GM19324 (cell line): ENCODE results near the gene ARHGEF39.
"Not testable (repeated sequence)": the region's sequence is repeated elsewhere in the genome, so short reads cannot be mapped to it uniquely, and the experiment has no call there.

Experiments
- ATAC-seq: cut with Tn5 transposase; IDR thresholded peaks from one replicate; pipeline ENCODE4 v1.9.1; 2021; ENCODE audit warnings: mild to moderate bottlenecking, moderate library complexity; ENCODE audit not compliant: unreplicated experiment, low FRiP score

ARHGEF39 gene

DNA sequence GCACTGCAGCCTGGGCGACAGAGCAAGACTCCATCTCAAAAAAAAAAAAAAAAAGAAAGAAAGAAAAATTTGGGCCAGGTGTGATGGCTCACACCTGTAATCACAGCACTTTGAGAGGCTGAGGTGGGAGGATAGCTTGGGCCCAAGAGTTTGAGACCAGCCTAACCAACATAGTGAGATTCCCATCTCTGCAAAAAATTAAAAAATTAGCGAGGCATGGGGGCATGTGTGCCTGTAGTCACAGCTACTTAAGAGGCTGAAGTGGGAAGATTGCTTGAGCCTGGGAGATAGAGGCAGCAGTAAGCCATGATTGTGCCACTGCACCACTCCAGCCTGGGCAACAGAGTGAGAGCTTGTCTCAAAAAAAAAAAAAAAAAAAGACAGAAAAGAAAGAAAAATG, 11.4 kb downstream of the ARHGEF39 start:
- no peak for ATAC-seq

DNA sequence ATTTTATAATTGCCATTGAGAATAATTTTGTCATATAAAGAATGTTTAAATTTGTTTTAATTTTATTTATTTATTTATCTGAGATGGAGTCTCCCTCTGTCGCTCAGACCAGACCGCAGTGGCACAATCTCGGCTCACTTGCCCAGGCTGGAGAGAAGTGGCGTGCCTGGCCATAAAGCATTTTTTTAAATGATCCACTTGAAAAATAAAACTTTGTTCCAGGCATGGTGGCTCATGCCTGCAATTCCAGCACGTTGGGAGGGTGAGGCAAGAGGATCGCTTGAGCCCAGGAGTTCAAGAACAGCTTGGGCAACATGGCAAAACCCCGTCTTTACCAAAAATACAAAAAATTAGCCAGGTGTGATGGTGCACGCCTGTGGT, 12.2 kb downstream of the ARHGEF39 start:
- ATAC-seq = no peak

DNA sequence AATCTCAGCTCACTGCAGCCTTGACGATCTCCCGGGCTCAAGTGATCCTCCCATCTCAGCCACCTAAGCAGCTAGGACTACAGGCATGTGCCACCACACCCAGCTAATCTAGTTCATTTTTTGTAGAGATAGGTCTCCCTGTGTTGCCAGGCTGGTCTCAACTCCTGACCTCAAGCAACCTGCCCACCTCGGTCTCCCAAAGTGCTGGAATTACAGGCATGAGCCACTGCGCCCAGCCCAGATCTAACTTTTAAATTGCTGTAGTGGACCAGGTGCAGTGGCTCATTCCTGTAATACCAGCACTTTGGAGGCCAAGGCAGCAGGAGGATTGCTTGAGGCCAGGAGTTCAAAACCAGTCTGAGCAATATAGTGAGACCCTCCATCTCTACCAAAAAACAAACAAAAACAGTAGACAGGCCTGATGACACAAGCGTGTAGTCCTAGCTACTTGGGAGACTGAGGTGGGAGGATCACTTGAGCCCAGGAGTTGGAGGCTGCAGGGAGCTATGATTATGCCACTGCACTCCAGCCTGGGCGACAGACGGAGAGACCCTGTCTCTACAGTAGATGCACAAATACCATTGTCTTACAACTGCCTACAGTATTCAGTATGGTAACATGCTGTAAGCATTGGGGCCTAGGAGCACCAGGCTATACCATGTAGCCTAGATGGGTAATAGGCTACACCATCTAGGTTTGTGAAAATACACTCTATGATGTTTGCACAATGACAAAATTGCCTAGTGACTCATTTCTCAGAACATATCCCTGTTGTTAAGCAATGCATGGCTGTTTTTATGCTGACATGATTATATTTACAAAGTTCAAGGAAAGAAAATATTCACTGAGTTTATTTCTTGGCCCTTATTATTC, 12.8 kb downstream of the ARHGEF39 start:
- ATAC-seq = no peak

DNA sequence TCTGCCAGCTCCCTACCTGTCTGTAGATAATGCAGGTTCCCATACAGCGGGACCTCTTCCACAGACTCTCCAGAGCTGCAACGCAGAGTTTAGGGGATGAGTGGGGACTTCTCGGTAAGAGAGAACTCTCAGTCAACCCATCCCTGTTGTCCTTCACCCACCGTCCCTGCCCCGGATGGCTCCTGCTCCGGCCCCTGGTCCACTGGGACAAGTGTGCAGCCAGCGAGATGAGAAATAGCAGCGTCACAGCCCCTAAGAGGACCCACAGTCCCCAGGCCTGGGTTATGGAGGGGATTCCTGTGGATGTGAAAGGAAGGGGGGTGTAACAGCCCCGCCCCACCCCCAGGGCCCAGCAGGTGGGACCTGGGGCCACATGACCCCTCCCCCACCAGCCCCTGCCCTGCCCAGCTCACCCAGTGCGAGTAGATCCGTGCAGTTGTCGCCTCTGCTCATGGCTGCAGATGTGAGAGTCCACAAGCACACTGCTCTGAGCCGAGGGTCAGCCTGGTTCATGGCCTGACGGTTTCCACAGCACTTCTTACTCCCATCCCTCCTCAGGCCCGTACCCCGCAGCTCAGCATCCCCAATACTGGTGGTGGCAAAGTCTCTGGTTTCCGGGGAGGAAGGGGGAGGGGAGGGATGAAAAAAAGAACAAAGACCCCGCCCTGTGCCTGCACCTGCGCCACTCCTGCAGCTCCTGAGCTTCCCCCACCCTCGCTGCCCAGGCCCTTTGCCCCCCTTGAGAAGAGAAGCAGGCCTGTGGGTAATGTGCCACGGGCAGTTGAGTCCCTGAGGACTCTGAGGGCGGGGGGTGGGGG, 14.4 kb downstream of the ARHGEF39 start, which contains the start of gene SIT1:
Gene SIT1, minus strand, starts transcription at position 591 of the 818 bp plus-strand sequence. Its CDS starts 78 bp downstream, at position 513.
- no peak for ATAC-seq

DNA sequence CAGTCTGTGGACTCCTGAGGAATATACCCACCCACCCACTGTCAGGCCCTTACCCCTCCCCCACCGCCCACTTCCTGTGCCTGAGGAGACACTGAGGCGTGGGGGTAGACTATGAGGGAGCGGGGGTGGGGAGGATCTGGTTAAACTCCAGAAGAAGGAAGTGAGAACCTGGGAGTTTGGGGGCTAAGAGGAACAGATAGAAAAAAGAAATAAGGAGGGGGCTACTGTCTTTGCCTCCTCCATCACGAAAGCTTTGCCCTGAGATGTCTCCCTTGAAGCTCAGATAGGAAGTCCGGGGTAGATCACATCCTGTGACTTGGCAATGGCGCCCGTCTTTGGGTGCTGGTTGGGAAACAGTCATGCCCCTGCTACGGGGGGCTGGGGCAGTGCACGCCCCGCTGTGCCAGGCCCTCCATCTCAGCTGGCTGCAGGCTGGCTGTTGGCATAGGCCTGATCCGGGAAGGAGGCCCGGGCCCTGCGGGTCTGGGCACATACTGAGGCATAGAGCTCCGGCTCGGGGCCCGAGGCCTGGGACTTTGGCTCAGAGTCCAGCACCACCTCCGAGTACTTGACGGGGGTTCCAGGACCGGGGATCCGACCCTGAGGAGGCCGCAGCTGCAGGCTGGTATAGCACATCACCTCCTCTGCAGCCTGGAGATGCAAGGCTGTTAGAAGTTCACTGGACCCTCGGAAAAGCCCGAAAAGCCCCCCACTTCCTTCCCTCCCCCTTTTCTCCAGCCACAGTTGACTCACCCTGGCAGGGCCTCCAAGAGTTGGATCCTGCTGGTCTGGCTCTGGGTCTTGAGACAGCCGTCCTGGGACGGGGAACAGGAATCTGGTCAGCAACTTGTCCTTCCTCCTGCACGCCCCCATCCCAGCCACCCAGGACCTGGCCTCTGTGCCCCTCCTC, 15.3 kb downstream of the ARHGEF39 start:
- ATAC-seq = no peak

DNA sequence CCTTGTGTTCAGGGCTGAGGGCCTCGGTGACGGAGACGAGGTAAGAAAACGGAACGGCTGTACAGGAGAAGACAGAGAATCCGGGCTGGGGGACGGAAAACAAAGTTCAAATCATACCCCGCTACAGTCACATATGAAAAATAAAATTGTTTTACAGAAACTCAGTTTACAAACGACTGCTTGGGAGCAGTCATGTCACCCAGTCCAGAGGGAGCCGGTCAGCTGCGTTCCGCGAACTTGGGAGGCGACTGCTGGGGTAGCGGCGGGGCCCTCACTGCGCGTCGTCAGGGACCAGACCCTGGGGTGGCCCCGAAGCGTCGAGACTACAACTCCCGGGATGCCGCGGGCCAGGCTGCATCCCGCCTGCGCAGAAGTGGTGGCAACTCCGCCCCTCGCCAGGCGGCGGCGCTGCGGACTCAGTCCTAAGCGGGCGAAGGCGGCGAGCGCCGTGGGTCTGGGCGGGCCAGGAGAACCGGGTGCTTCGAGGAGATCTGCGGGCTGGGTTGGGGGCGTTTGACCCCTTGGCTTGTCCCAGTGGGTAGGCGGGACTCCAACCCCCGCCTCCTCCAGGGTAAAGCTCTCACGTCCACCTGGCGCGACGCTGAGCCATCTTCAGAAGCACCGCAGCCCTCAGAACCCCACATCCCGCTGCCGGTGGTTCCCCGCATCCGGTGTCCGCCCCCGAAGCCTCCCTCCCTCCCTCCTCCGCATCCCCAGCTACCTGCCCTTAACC, 18.3 kb downstream of the ARHGEF39 start:
- peak; percentile 88 for ATAC-seq

DNA sequence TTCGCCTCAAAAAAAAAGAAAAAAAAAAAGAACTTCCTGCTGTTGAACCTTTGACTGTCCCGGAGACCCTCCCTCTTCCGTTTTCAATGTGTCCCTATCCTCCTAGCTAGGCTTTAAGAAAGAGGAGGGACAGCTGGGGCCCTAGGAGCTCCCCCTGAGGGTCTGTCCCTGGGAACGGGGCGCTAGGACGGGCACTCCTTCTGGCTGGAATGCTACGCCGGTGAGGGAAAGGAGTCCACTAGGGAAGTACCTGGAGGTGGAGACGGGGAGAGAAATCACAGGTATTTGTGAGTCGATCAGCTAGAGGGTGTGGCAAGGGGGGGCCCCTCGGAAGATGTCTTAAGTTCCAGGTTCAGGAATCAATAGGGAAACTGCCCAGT, 18.9 kb downstream of the ARHGEF39 start:
- ATAC-seq = peak; percentile 18

DNA sequence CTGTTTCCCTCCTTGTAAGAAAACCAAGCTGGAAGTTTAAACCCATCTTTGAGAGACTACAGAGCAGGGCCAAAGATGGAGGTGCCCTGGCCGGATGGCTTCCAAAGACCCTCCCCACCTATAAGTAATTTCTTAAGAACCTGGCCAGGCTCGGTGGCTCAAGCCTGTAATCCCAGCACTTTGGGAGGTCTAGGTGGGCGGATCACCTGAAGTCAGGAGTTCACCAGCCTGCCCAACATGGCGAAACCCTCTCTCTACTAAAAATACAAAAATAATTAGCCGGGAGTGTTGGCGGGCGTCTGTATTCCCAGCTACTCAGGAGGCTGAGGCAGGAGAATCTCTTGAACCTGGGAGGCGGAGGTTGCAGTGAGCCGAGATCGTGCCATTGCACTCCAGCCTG, 19.3 kb downstream of the ARHGEF39 start:
- ATAC-seq = not testable (repeated sequence)

DNA sequence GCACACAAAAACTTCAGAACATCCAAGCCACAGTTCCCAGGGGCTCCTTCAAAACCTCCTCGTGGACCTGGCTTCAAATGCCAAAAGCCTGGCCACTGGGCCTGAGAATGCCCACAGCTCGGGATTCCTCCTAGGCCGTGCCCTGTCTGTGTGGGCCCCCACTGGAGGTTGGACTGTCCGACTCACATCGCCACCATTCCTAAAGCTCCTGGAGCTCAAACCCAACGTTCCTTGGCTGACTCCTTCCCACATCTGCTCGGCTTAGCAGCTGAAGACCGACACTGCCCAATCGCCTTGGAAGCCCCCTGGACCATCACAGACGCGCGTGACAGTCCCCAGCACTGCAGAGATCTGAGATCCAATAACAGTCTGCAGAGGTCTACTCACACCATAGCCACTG, 21.9 kb downstream of the ARHGEF39 start:
- no peak for ATAC-seq

DNA sequence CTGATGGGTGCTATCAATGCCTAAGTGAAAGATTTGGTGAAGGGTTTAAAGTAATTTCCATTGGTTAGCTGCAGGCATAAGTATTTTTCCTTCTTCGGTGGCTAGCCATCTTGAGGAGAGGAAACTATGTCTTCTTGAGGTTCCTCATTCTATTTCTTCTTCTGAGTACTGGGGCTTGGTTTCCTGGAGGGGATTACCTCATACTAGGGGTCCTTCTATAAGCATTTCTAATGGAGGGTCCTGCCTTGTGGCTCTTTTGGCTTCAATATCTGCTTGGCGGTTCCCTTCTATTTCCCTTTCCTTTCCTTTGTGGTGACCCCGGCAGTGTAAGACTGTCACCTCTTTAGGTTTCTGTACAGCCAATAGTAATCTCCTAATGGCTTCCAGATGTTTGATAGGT, 23.5 kb downstream of the ARHGEF39 start:
- not testable (repeated sequence) for ATAC-seq

DNA sequence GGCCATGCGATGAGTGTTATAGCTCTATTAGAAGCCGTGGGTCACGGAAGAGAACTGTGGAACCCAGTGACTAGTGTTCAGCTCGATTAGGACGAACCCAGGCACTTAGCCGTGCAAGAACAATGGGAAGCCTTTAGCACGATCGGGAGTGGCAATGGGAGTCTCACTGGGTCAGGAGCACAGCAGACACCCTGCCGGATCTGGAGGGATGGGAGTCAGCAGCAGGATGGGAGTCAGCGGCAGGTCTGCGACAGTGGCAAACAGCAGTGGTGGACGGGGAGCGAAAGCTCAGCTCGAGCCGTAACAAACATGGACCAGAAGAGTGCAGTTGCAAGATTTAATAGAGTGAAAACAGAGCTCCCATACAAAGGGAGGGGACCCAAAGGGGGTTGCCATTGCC, 24.6 kb downstream of the ARHGEF39 start:
- not testable (repeated sequence) for ATAC-seq

DNA sequence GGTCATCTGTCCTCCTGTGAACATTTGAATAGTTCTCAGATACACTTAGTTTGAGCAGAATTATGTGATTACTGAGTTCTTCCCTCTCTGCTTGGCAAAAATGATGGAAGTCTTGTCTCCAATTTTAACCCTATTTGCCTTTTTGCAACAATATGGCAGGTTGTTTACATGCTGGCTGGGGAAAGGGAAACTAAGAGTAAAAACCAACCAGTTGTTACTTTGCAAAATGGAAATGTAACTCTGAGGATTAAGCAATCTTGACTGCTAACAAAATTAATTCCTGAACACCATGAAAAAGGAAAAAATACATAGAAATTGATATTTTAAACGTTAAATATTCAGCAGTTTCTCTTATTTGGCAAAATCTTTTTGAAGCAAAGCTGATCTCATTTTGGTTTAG, 25.4 kb downstream of the ARHGEF39 start:
- ATAC-seq = no peak

DNA sequence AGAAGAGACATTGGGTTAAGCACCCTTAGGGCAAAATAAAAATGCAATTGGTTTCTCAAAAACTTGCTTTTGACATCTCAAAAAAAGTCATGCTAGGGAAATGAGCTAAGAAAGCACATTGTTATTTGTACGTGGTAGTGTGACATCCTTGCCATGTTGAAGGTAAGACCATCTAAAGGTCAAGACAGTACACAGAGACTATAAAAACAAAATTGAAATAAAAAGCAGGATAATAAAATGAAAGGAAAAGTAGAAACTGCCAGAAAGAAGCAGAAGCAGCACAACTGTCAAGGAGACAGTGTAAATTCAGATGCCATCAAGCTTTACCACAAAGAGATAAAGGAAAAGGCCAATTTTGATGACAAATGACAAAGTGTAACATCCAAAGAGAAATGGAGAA, 25.8 kb downstream of the ARHGEF39 start:
- ATAC-seq = not testable (repeated sequence)

DNA sequence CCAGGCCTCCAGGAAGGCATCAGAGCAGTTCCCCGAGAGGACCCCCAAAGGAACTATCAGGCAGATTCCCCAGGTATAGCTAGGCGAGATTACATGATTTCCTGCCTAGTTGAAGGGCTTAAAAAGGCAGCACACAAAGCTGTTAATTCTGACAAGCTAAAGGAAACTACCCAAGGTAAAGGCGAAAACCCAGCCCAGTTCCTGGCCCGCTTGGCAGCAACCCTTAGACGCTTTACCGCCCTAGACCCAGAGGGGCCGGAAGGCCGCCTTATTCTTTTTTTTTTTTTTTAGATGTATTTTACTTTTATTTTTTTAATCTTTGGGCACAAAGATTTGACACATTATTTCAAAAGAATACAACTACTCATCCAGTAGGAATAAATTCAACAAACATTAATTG, 26.2 kb downstream of the ARHGEF39 start:
- ATAC-seq = not testable (repeated sequence)

DNA sequence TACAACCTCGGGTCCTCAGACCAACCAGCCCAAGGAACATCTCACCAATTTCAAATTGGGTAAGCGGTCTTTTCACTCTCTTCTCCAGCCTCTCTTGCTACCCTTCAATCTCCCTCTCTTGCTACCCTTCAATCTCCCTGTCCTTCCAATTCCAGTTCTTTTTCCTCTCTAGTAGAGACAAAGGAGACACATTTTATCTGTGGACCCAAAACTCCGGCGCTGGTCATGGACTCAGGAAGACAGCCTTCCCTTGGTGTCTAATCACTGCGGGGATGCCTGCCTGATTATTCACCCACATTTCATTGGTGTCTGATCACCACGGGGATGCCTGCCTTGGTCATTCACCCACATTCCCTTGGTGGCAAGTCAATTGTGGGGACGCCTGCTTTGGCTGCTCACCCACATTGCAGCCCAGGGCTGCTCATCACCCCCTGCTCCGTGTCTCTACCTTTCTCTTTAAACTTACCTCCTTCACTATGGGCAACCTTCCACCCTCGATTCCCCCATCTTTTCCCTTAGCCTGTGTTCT, 27.5 kb downstream of the ARHGEF39 start:
- not testable (repeated sequence) for ATAC-seq

DNA sequence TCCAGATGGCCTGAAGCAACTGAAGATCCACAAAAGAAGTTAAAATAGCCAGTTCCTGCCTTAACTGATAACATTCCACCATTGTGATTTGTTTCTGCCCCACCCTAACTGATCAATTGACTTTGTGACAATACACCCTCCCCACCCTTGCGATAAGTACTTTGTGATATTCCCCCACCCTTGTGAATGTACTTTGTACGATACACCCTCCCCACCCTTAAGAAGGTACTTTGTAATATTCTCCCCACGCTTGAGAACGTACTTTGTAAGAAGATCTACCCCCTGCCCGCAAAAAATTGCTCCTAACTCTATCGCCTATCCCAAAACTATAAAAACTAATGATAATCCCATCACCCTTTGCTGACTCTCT, 28.1 kb downstream of the ARHGEF39 start:
- ATAC-seq = not testable (repeated sequence)

DNA sequence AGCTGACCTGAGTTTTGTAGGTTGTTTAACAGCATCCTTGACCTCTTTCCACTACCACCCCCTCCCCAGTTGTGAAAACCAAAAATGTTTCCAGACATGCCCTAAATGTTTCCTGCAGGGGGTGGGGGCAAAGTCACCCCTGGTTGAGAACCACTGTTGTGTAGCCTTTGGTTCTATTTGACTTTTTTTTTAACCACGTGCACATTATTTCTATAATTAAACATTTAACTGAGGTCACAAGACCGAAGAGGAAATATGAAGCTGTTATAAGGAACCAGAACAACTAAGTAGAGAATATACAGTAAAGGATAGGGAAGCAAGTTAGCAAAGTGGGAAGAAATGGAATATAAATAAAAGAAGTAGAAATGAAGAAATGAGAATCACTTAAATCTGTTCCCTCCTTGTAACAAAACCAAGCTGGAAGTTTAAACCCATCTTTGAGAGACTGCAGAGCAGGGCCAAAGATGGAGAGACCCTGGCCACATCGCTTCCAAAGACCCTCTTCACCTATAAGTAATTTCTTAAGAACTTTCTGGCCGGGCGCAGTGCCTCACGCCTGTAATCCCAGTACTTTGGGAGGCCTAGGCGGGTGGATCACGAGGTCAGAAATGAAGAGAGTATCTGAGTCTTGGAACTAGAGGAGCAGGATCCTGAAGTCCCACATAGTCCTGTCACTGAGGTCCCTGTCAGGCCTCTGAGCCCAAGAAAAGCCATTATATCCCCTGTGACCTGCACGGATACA, 28.7 kb downstream of the ARHGEF39 start:
- ATAC-seq = no peak

DNA sequence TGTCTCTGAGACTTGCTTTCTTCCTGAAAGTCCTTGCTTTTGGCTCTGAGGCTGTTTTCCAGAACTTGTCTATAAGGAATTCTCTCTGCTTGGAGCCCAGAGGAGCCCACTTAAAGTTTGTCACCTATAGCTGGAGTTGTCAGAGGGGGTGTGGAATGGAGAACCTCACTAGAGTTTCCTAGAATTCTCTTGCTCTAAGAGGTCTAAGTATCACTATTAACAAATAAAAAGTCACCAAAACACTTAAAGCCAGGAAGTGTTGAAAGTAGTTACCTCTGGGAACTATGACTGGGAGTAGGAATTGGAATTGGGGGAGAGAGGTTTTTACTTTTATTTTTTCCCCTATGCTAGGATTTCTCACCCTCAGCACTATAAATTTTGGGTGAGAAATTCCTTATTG, 29.3 kb downstream of the ARHGEF39 start:
- ATAC-seq = no peak

DNA sequence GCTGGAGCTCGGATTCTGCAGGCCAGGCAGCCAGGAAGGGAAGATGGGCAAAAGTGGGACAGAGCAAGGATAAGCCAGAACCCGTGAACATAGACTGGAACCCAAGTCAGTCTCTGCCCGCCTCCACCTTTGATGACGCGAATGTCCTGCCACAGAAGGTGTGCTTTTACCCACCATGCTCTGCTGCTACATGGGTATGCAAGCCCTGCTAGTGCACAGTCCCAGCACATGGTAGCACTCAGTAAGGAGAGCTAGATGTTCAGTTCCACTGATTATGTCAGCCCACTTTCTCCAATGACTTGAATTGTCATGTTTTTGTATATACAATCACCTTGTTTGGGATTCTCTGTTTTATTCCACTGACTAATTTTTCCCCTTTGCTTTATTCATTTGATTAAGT, 35.4 kb downstream of the ARHGEF39 start:
- ATAC-seq = no peak
